Activated CD8-positive, alpha-beta T cell treated with anti-CD3 and anti-CD28 coated beads, Interleukin-2, amount 10 ng/mL, durations not matched to agents 7 days and 5 days (primary cell): ENCODE measurements around the gene CERKL. TPM values are rescaled to one million over a fixed set of nuclear protein-coding genes. Genes with fewer than 3 reads are reported as not detected.

Source experiments
- ATAC-seq: fragments of 150-1000 bp; cut with Tn5 transposase; one replicate; pipeline ENCODE4 v1.10.0; 2021; ENCODE audit warnings: moderate library complexity
- CTCF ChIA-PET: fragments of 350-600 bp; sonication (Branson Sonifier 250); formaldehyde crosslinking; loops from one replicate; lab custom pipeline; 2021; ENCODE audit warnings: antibody characterized with exemption; lab: Charles Lee
- POLR2A ChIA-PET: fragments of 350-600 bp; sonication (Branson Sonifier 250); formaldehyde crosslinking; loops from one replicate; lab custom pipeline; 2021; ENCODE audit warnings: antibody characterized with exemption; lab: Charles Lee
- DNase-seq: peaks from one replicate; pipeline ENCODE4 v3.0.0-alpha.2; 2020
- H3K27ac Mint-ChIP-seq: one replicate; pipeline ENCODE4 v1.8.0; 2021; ENCODE audit warnings: mild to moderate bottlenecking, mixed read lengths
- H3K27me3 Mint-ChIP-seq: one replicate; pipeline ENCODE4 v1.8.0; 2021; ENCODE audit warnings: low read depth, mixed read lengths
- H3K36me3 Mint-ChIP-seq: one replicate; pipeline ENCODE4 v1.8.0; 2021; ENCODE audit warnings: low read depth, mixed read lengths
- H3K4me1 Mint-ChIP-seq: one replicate; pipeline ENCODE4 v1.8.0; 2021; ENCODE audit warnings: low read depth, mixed read lengths
- H3K4me3 Mint-ChIP-seq: one replicate; pipeline ENCODE4 v1.8.0; 2021; ENCODE audit warnings: mild to moderate bottlenecking, mixed read lengths
- H3K9me3 Mint-ChIP-seq: one replicate; pipeline ENCODE4 v1.8.0; 2022; ENCODE audit warnings: mixed read lengths; ENCODE audit not compliant: insufficient read depth
- total RNA-seq, 2 experiments: library from RNA; stranded (reverse); gene quantifications; one replicate each; pipeline ENCODE4 v1.2.3, GENCODE V29; 2021

CERKL gene
- total RNA-seq, 2 experiments from 2014 or later: not detected

GRCh38 chr2:181648478-181649155 lies 8.3 kb downstream of the CERKL start:
- no peak for ATAC-seq
- H3K36me3 Mint-ChIP-seq: no peaks in the 10 kb centered on the region
- peaks cover 46% of the 10 kb centered on the region for H3K27me3 Mint-ChIP-seq
- DNase-seq: no peak
- H3K9me3 Mint-ChIP-seq: no peaks in the 10 kb centered on the region
- no peak overlapping the region for H3K27ac Mint-ChIP-seq
- POLR2A ChIA-PET: no interaction called here
- CTCF ChIA-PET: interaction anchor here (0.6 kb wide), 1 partner anchor 17 kb away, joined by 3 read pairs; no protein-coding TSS in a partner anchor
- H3K4me3 Mint-ChIP-seq: no peak overlapping the region
- H3K4me1 Mint-ChIP-seq: no peaks in the 10 kb centered on the region

- ChIA-PET CTCF (no interaction called here), POLR2A (no interaction called here)
- Mint-ChIP-seq H3K36me3 (no peaks in the 10 kb centered on the region), H3K27me3 (peaks cover 32% of the 10 kb centered on the region), H3K9me3 (no peaks in the 10 kb centered on the region), H3K4me3 (no peak overlapping the region), H3K4me1 (no peaks in the 10 kb centered on the region), H3K27ac (no peak overlapping the region)
- no peak for DNase-seq
- ATAC-seq: no peak
These were observed 10.4 kb downstream of the CERKL start for GRCh38 chr2:181646415-181646987.

GRCh38 chr2:181643151-181643550 lies 13.8 kb downstream of the CERKL start:
- ChIA-PET CTCF (no interaction called here), POLR2A (no interaction called here)
- no peak overlapping the region for H3K27ac Mint-ChIP-seq
- H3K4me3 Mint-ChIP-seq: no peak overlapping the region
- H3K4me1 Mint-ChIP-seq: no peaks in the 10 kb centered on the region
- H3K27me3 Mint-ChIP-seq: peaks cover 16% of the 10 kb centered on the region
- DNase-seq: no peak
- H3K9me3 Mint-ChIP-seq: no peaks in the 10 kb centered on the region
- no peaks in the 10 kb centered on the region for H3K36me3 Mint-ChIP-seq
- no peak for ATAC-seq

- ATAC-seq (no peak), DNase-seq (no peak)
- Mint-ChIP-seq H3K27me3 (peaks cover 11% of the 10 kb centered on the region), H3K36me3 (no peaks in the 10 kb centered on the region), H3K4me3 (no peak overlapping the region), H3K9me3 (no peaks in the 10 kb centered on the region), H3K27ac (no peak overlapping the region), H3K4me1 (no peaks in the 10 kb centered on the region)
- POLR2A ChIA-PET: no interaction called here
- CTCF ChIA-PET: interaction anchor here (1.0 to 1.8 kb wide), 2 partner anchors 16 to 73 kb away, joined by 4 to 6 read pairs; no protein-coding TSS in a partner anchor
These were observed 14.8 kb downstream of the CERKL start for GRCh38 chr2:181642086-181642485.

- no peaks in the 10 kb centered on the region for H3K4me1 Mint-ChIP-seq
- H3K27me3 Mint-ChIP-seq: peaks cover 6% of the 10 kb centered on the region
- ChIA-PET POLR2A (no interaction called here), CTCF (interaction anchor here (1.5 kb wide), 1 partner anchor 68 kb away, joined by 5 read pairs; no protein-coding TSS in a partner anchor)
- no peak for DNase-seq
- H3K9me3 Mint-ChIP-seq: no peaks in the 10 kb centered on the region
- H3K27ac Mint-ChIP-seq: no peak overlapping the region
- H3K4me3 Mint-ChIP-seq: no peak overlapping the region
- no peak for ATAC-seq
- H3K36me3 Mint-ChIP-seq: no peaks in the 10 kb centered on the region
These were observed 17.2 kb downstream of the CERKL start for GRCh38 chr2:181639686-181640085.

GRCh38 chr2:181632733-181633401 lies 24.0 kb downstream of the CERKL start:
- Mint-ChIP-seq H3K36me3 (no peaks in the 10 kb centered on the region), H3K27me3 (peaks cover 15% of the 10 kb centered on the region), H3K4me3 (no peak overlapping the region), H3K9me3 (no peaks in the 10 kb centered on the region), H3K4me1 (peaks cover 2% of the 10 kb centered on the region), H3K27ac (no peak overlapping the region)
- CTCF ChIA-PET: interaction anchor here (1.1 kb wide), 1 partner anchor 107 kb away, joined by 3 read pairs; no protein-coding TSS in a partner anchor
- no peak for DNase-seq
- ATAC-seq: no peak
- POLR2A ChIA-PET: no interaction called here

- peaks cover 27% of the 10 kb centered on the region for H3K27me3 Mint-ChIP-seq
- H3K4me1 Mint-ChIP-seq: peaks cover 2% of the 10 kb centered on the region
- H3K36me3 Mint-ChIP-seq: no peaks in the 10 kb centered on the region
- H3K27ac Mint-ChIP-seq: no peak overlapping the region
- ChIA-PET CTCF (no interaction called here), POLR2A (no interaction called here)
- ATAC-seq: no peak
- no peak overlapping the region for H3K4me3 Mint-ChIP-seq
- no peak for DNase-seq
- H3K9me3 Mint-ChIP-seq: no peaks in the 10 kb centered on the region
These were observed 28.0 kb downstream of the CERKL start for GRCh38 chr2:181628590-181629585.

- POLR2A ChIA-PET: no interaction called here
- ATAC-seq (no peak), DNase-seq (no peak)
- Mint-ChIP-seq H3K9me3 (no peaks in the 10 kb centered on the region), H3K36me3 (no peaks in the 10 kb centered on the region), H3K27ac (no peak overlapping the region), H3K4me3 (no peak overlapping the region), H3K27me3 (peaks cover 29% of the 10 kb centered on the region), H3K4me1 (no peaks in the 10 kb centered on the region)
- CTCF ChIA-PET: no interaction called here
These were observed 29.4 kb downstream of the CERKL start for GRCh38 chr2:181627545-181627944.

GRCh38 chr2:181626671-181627070 lies 30.2 kb downstream of the CERKL start:
- Mint-ChIP-seq H3K27ac (no peak overlapping the region), H3K9me3 (no peaks in the 10 kb centered on the region), H3K4me1 (no peaks in the 10 kb centered on the region), H3K4me3 (no peak overlapping the region), H3K36me3 (no peaks in the 10 kb centered on the region), H3K27me3 (peaks cover 29% of the 10 kb centered on the region)
- CTCF ChIA-PET: no interaction called here
- ATAC-seq: no peak
- DNase-seq: no peak
- POLR2A ChIA-PET: no interaction called here

GRCh38 chr2:181623159-181623558 lies 33.7 kb downstream of the CERKL start:
- CTCF ChIA-PET: no interaction called here
- POLR2A ChIA-PET: no interaction called here

GRCh38 chr2:181621779-181622490 lies 35.0 kb downstream of the CERKL start:
- Mint-ChIP-seq H3K9me3 (no peaks in the 10 kb centered on the region), H3K27me3 (peaks cover 14% of the 10 kb centered on the region), H3K27ac (no peak overlapping the region), H3K4me3 (no peak overlapping the region), H3K4me1 (no peaks in the 10 kb centered on the region), H3K36me3 (no peaks in the 10 kb centered on the region)
- ATAC-seq (no peak), DNase-seq (no peak)
- CTCF ChIA-PET: interaction anchor here (1.3 kb wide), 1 partner anchor 49 kb away, joined by 3 read pairs; no protein-coding TSS in a partner anchor
- POLR2A ChIA-PET: no interaction called here

More at GRCh38 chr2:181623159-181623558, 33.7 kb downstream of the CERKL start:
- Mint-ChIP-seq H3K36me3 (no peaks in the 10 kb centered on the region), H3K27ac (no peak overlapping the region), H3K4me1 (no peaks in the 10 kb centered on the region), H3K9me3 (no peaks in the 10 kb centered on the region), H3K4me3 (no peak overlapping the region), H3K27me3 (peaks cover 23% of the 10 kb centered on the region)
- DNase-seq (no peak), ATAC-seq (no peak)
